ENCODE results near the gene UGT2B28.

- TF ChIP-seq TSHZ2 (CRISPR knock-in tag; IDR thresholded peaks at IDR 0.05) (no peak), ARNTL (CRISPR knock-in tag; IDR thresholded peaks at IDR 0.05; ENCODE audit: borderline replicate concordance, low read depth) (no peak), ZNF565 (CRISPR knock-in tag; conservative IDR thresholded peaks at IDR 0.05; ENCODE audit: low read depth) (no peak), ZC3H10 (CRISPR knock-in tag; IDR thresholded peaks at IDR 0.05) (no peak), PATZ1 (CRISPR knock-in tag; IDR thresholded peaks at IDR 0.05; ENCODE audit: borderline replicate concordance) (no peak), ZFP3 (CRISPR knock-in tag; IDR thresholded peaks at IDR 0.05) (no peak), TOX (CRISPR knock-in tag; IDR thresholded peaks at IDR 0.05; ENCODE audit: borderline replicate concordance) (no peak), CSDC2 (CRISPR knock-in tag; IDR thresholded peaks at IDR 0.05) (no peak), POU6F1 (CRISPR knock-in tag; IDR thresholded peaks at IDR 0.05; ENCODE audit: borderline replicate concordance, low read depth) (no peak), CSRNP3 (CRISPR knock-in tag; IDR thresholded peaks at IDR 0.05) (no peak), TCF4 (CRISPR knock-in tag; IDR thresholded peaks at IDR 0.05; ENCODE audit: borderline replicate concordance) (no peak)
Measured at GRCh38 chr4:69321153-69321729, 41.0 kb downstream of the UGT2B28 start.
